HCT116 (cell line): ENCODE measurements around the gene LINGO3. TPM values are rescaled to one million over a fixed set of nuclear protein-coding genes. Genes with fewer than 3 reads are reported as not detected.

Experiments
- ATAC-seq: fragments of 200-7000 bp; cut with Tn5 transposase; 2 replicates; pipeline ENCODE4 v1.9.1; 2020; ENCODE audit warnings: mild to moderate bottlenecking, moderate library complexity
- BruUV-seq: library from RNA; stranded (reverse); fragments of 400-500 nt; replicated peaks from 2 replicates; lab custom pipeline; 2021; lab: Mats Ljungman, UMichigan
- CTCF ChIA-PET: fragments of 300-600 bp; sonication (Branson Sonifier 250); formaldehyde crosslinking; loops from one replicate; lab custom pipeline; 2021; ENCODE audit warnings: antibody characterized with exemption; lab: Charles Lee
- POLR2A ChIA-PET: fragments of 300-600, 350-600 bp; sonication (Branson Sonifier 250); formaldehyde crosslinking; loops from one replicate; lab custom pipeline; 2021; ENCODE audit warnings: antibody characterized with exemption; lab: Charles Lee
- RAD21 ChIA-PET, 2 experiments: fragments of 300-600 bp; sonication (Branson Sonifier 250); formaldehyde crosslinking; loops; one replicate each; lab custom pipeline; 2023; ENCODE audit warnings: low total read pairs in 2 of 2; ENCODE audit not compliant: uncharacterized antibody in 2 of 2, unreplicated experiment in 2 of 2, low non-redundant PET in 1 of 2; lab: Charles Lee
- DNase-seq: peaks from one replicate; pipeline ENCODE4 v3.0.0-alpha.2; 2010; ENCODE audit warnings: low read depth, low spot score
- H2AFZ ChIP-seq: fragments of 200-600 bp; shearing (Covaris generic), sonication (generic); 2 replicates; pipeline ENCODE4 v1.6.1; 2017; ENCODE audit warnings: low read depth, mixed run types, mixed read lengths, antibody characterized with exemption, low read length; ENCODE audit not compliant: poor library complexity, severe bottlenecking
- H3K27ac ChIP-seq: 2 replicates; pipeline ENCODE4 v1.5.1; 2012; ENCODE audit warnings: low read depth, low read length
- H3K27me3 ChIP-seq: fragments of 200-600 bp; sonication (generic); 2 replicates; pipeline ENCODE4 v1.6.1; 2016; ENCODE audit warnings: mixed run types, low read length, mixed read lengths; ENCODE audit not compliant: insufficient read depth
- H3K36me3 ChIP-seq, 2 experiments: fragments of 200-500 bp in 1 of 2; fragments of 200-600 bp in 1 of 2; sonication (Bioruptor generic) in 1 of 2; sonication (generic) in 1 of 2; 2 replicates each; pipeline versions ENCODE4 v1.5.1 to v1.6.1; 2014 to 2016; ENCODE audit warnings: low read length in 2 of 2, inconsistent platforms in 1 of 2, mixed read lengths in 1 of 2, mixed run types in 1 of 2; ENCODE audit not compliant: insufficient read depth in 2 of 2, control insufficient read depth in 1 of 2
- H3K4me1 ChIP-seq, 2 experiments: fragments of 200-600 bp in 1 of 2; sonication (generic) in 1 of 2; 2 replicates each; pipeline versions ENCODE4 v1.5.1 to v1.6.1; 2012 to 2017; ENCODE audit warnings: low read length in 2 of 2, inconsistent platforms in 1 of 2, mild to moderate bottlenecking in 1 of 2, mixed read lengths in 1 of 2, mixed run types in 1 of 2, moderate library complexity in 1 of 2; ENCODE audit not compliant: insufficient read depth in 2 of 2, control insufficient read depth in 1 of 2
- H3K4me2 ChIP-seq: fragments of 200-600 bp; sonication (generic); 2 replicates; pipeline ENCODE4 v1.6.1; 2017; ENCODE audit warnings: mixed run types, low read length, mixed read lengths
- H3K4me3 ChIP-seq, 2 experiments: fragments of 200-600 bp in 1 of 2; sonication (generic) in 1 of 2; replicated peaks in 1 of 2; 2 replicates each; pipeline ENCODE4 v1.5.1; 2011 to 2016; ENCODE audit warnings: low read length in 2 of 2, control low read depth in 1 of 2, low read depth in 1 of 2, mild to moderate bottlenecking in 1 of 2, mixed read lengths in 1 of 2, mixed run types in 1 of 2
- H3K79me2 ChIP-seq: fragments of 200-600 bp; sonication (generic); 2 replicates; pipeline ENCODE4 v1.6.1; 2017; ENCODE audit warnings: mild to moderate bottlenecking, mixed run types, low read length, moderate library complexity, mixed read lengths; ENCODE audit not compliant: insufficient read depth
- H3K9ac ChIP-seq: fragments of 200-600 bp; sonication (generic); 2 replicates; pipeline ENCODE4 v1.6.1; 2016; ENCODE audit warnings: low read length, mixed read lengths
- H3K9me2 ChIP-seq: fragments of 200-600 bp; sonication (generic), shearing (Covaris generic); 2 replicates; pipeline ENCODE4 v1.6.1; 2017; ENCODE audit warnings: mixed run types, mild to moderate bottlenecking, moderate library complexity; ENCODE audit not compliant: insufficient read depth
- H3K9me3 ChIP-seq, 2 experiments: fragments of 200-500 bp in 1 of 2; fragments of 200-600 bp in 1 of 2; sonication (Bioruptor generic) in 1 of 2; sonication (generic) in 1 of 2; 2 replicates each; pipeline ENCODE4 v1.6.1; 2014 to 2017; ENCODE audit warnings: low read length in 2 of 2, mixed read lengths in 2 of 2, inconsistent platforms in 1 of 2, low read depth in 1 of 2, mild to moderate bottlenecking in 1 of 2, mixed run types in 1 of 2, moderate library complexity in 1 of 2; ENCODE audit not compliant: control insufficient read depth in 1 of 2, insufficient read depth in 1 of 2
- H4K20me1 ChIP-seq: fragments of 200-600 bp; sonication (generic), shearing (Covaris generic); 2 replicates; pipeline ENCODE4 v1.6.1; 2017; ENCODE audit warnings: mixed run types, mild to moderate bottlenecking, moderate library complexity; ENCODE audit not compliant: insufficient read depth
- CEBPB ChIP-seq: IDR thresholded peaks from 2 replicates; pipeline ENCODE4 v1.6.1; 2012; ENCODE audit warnings: low read depth
- EGR1 ChIP-seq: IDR thresholded peaks from 2 replicates; pipeline ENCODE4 v1.6.1; 2012; ENCODE audit warnings: low read depth
- ELF1 ChIP-seq: IDR thresholded peaks from 2 replicates; pipeline ENCODE4 v1.6.1; 2012; ENCODE audit warnings: low read depth, borderline replicate concordance
- EZH2 ChIP-seq: fragments of 200-600 bp; sonication (generic); IDR thresholded peaks from 2 replicates; pipeline ENCODE4 v1.6.1; 2017; ENCODE audit warnings: antibody characterized with exemption, mixed run types
- EZH2phosphoT487 ChIP-seq: fragments of 200-600 bp; IDR thresholded peaks from 2 replicates; pipeline ENCODE4 v1.6.1; 2018; ENCODE audit warnings: antibody characterized with exemption, borderline replicate concordance
- JUND ChIP-seq: IDR thresholded peaks from 2 replicates; pipeline ENCODE4 v1.6.1; 2012
- POLR2A ChIP-seq: IDR thresholded peaks from 2 replicates; pipeline ENCODE4 v1.7.0; 2011; ENCODE audit warnings: borderline replicate concordance; ENCODE audit not compliant: insufficient read depth, insufficient read length; ENCODE audit errors: extremely low read depth
- POLR2AphosphoS5 ChIP-seq: IDR thresholded peaks from 2 replicates; pipeline ENCODE4 v1.6.1; 2011; ENCODE audit warnings: mild to moderate bottlenecking, low read depth, low read length, moderate library complexity
- RAD21 ChIP-seq: IDR thresholded peaks from 2 replicates; pipeline ENCODE4 v1.6.1; 2012; ENCODE audit warnings: low read depth, mild to moderate bottlenecking
- SIN3A ChIP-seq: IDR thresholded peaks from 2 replicates; pipeline ENCODE4 v1.6.1; 2012; ENCODE audit warnings: low read depth
- SP1 ChIP-seq: IDR thresholded peaks from 2 replicates; pipeline ENCODE4 v1.6.1; 2012; ENCODE audit warnings: low read depth
- SRF ChIP-seq: IDR thresholded peaks from 2 replicates; pipeline ENCODE4 v1.6.1; 2012; ENCODE audit warnings: low read depth
- TCF7L2 ChIP-seq: IDR thresholded peaks from 2 replicates; pipeline ENCODE4 v1.7.0; 2011; ENCODE audit warnings: borderline replicate concordance, inconsistent platforms; ENCODE audit not compliant: insufficient read depth, insufficient read length; ENCODE audit errors: extremely low read depth
- ZFX ChIP-seq: fragments of 450-650 bp; IDR thresholded peaks from 2 replicates; pipeline ENCODE4 v1.6.1; 2017
- ZNF274 ChIP-seq: fragments of 200-500 bp; sonication (Bioruptor generic); IDR thresholded peaks from 2 replicates; pipeline ENCODE4 v1.6.1; 2014; ENCODE audit warnings: mild to moderate bottlenecking, low read depth, low read length, inconsistent platforms
- intact Hi-C: fragments of 100-400 bp; cut with micrococcal nuclease; formaldehyde crosslinking; loops from 2 replicates; pipeline ENCODE4 v1.10.0; 2022
- total RNA-seq: library from RNA; stranded (reverse); gene quantifications from one replicate; pipeline ENCODE4 v1.2.1, GENCODE V29; 2021; ENCODE audit not compliant: unreplicated experiment
- TF ChIP-seq, protein P1 (sequence below): IDR thresholded peaks from 2 replicates; pipeline ENCODE4 v1.6.1; 2011; ENCODE audit warnings: mild to moderate bottlenecking, low read length, moderate library complexity; ENCODE audit not compliant: insufficient replicate concordance; ENCODE audit errors: extremely low read depth
- TF ChIP-seq, protein P2 (sequence below): IDR thresholded peaks from 2 replicates; pipeline ENCODE4 v1.6.1; 2012; ENCODE audit warnings: low read depth
- TF ChIP-seq, protein P3 (sequence below), 3 experiments: fragments of 200-600 bp in 1 of 3; sonication (generic) in 1 of 3; IDR thresholded peaks in 2 of 3; conservative IDR thresholded peaks in 1 of 3; 2 replicates each; pipeline ENCODE4 v1.5.1; 2012 to 2017; ENCODE audit warnings: low read depth in 2 of 3, low read length in 2 of 3, antibody characterized with exemption in 1 of 3, borderline replicate concordance in 1 of 3, control low read depth in 1 of 3, mild to moderate bottlenecking in 1 of 3, mixed read lengths in 1 of 3, mixed run types in 1 of 3, moderate library complexity in 1 of 3; ENCODE audit not compliant: insufficient read depth in 1 of 3
- TF ChIP-seq, protein P4 (sequence below): IDR thresholded peaks from 2 replicates; pipeline ENCODE4 v1.6.1; 2012

The LINGO3 gene
- total RNA-seq, 1 experiment from 2014 or later = not detected

DNA sequence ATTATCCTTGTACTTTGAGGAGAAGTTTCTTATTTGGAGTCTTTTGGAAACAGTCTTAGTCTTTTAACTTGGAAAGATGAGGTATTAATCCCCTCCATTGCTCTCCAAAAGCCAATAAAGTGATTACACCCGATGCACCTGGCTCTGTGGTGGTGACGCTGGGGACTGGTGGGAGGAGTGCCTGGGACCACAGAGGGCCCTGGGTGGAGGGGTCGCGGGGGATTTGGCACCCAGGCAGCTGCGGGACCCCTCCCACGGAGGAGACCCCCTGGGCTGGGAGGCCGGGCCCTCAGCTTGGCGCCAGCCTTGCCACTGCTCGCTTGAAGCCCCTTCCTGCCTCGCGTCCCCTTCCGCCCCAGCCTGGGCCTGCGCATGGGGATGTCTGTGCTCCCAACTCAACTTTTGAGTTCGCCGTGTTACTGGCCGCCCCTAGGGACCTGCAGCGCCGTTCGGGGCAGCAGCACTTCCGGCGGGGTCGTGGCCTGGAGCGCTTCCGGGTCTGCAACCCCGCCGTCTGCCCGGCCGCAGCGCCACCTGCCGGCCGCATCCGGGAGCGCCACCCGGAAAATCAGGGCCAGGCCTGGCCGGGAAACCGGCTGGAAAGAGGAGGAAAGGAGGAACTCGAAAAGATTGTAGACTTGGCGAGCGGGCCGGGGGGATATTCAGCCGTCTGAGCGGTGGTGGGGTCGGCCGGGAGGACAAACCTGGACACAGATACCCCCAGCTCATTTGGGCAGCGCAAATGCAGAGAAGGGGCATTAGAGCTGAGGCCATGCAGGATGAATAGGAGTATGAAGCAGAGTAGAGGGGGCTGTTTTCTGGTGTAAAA is 34.4 kb downstream of the LINGO3 start:
- H3K9ac ChIP-seq = peak overlapping the region; percentile 52
- BruUV-seq = no TSS peak
- peaks cover 18% of the 10 kb centered on the region; the same call in 1 of the 2 replicates for H4K20me1 ChIP-seq
- peaks cover 51% of the 10 kb centered on the region for H3K79me2 ChIP-seq
- H3K4me1 ChIP-seq = peaks cover 11 to 57% of the 10 kb centered on the region in 2 experiments
- peak; percentile 52 for ATAC-seq
- H3K27ac ChIP-seq = peak overlapping the region; percentile 66
- peak; percentile 59 for DNase-seq
- ChIA-PET POLR2A (no interaction called here), RAD21 (no interaction called here), CTCF (interaction anchor here (1.3 to 1.9 kb wide), 2 partner anchors 118 to 338 kb away, joined by 3 to 10 read pairs; no protein-coding TSS in a partner anchor)
- H3K27me3 ChIP-seq = no peaks in the 10 kb centered on the region
- peaks cover 14 to 28% of the 10 kb centered on the region in 2 experiments; a peak in 2 of 4 replicates for H3K36me3 ChIP-seq
- no peaks in the 10 kb centered on the region for H3K9me2 ChIP-seq
- H3K4me3 ChIP-seq = peak overlapping the region; percentile 34 to 38
- peak overlapping the region; percentile 68 for H3K4me2 ChIP-seq
- H2AFZ ChIP-seq = no peak overlapping the region
- H3K9me3 ChIP-seq = no peaks in the 10 kb centered on the region
- intact Hi-C loops = loop anchor here (1.0 kb wide), 2 partner anchors 37 to 117 kb away; partner anchors contain the start of genes PLEKHJ1 and SF3A2
- TF ChIP-seq EZH2 (no peak), CEBPB (no peak), SRF (no peak), EZH2phosphoT487 (no peak), POLR2AphosphoS5 (peak; percentile 73), EGR1 (peak; percentile 52), ZFX (no peak), TCF7L2 (no peak), POLR2A (no peak), RAD21 (peak; percentile 74), SIN3A (peak; percentile 53; the same call in 1 of the 2 replicates), JUND (peak; percentile 40), SP1 (no peak), ELF1 (no peak; the same call in 1 of the 2 replicates), ZNF274 (no peak)
- TF ChIP-seq, protein P1, sequence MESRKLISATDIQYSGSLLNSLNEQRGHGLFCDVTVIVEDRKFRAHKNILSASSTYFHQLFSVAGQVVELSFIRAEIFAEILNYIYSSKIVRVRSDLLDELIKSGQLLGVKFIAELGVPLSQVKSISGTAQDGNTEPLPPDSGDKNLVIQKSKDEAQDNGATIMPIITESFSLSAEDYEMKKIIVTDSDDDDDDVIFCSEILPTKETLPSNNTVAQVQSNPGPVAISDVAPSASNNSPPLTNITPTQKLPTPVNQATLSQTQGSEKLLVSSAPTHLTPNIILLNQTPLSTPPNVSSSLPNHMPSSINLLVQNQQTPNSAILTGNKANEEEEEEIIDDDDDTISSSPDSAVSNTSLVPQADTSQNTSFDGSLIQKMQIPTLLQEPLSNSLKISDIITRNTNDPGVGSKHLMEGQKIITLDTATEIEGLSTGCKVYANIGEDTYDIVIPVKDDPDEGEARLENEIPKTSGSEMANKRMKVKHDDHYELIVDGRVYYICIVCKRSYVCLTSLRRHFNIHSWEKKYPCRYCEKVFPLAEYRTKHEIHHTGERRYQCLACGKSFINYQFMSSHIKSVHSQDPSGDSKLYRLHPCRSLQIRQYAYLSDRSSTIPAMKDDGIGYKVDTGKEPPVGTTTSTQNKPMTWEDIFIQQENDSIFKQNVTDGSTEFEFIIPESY = no peak
- TF ChIP-seq, protein P2, sequence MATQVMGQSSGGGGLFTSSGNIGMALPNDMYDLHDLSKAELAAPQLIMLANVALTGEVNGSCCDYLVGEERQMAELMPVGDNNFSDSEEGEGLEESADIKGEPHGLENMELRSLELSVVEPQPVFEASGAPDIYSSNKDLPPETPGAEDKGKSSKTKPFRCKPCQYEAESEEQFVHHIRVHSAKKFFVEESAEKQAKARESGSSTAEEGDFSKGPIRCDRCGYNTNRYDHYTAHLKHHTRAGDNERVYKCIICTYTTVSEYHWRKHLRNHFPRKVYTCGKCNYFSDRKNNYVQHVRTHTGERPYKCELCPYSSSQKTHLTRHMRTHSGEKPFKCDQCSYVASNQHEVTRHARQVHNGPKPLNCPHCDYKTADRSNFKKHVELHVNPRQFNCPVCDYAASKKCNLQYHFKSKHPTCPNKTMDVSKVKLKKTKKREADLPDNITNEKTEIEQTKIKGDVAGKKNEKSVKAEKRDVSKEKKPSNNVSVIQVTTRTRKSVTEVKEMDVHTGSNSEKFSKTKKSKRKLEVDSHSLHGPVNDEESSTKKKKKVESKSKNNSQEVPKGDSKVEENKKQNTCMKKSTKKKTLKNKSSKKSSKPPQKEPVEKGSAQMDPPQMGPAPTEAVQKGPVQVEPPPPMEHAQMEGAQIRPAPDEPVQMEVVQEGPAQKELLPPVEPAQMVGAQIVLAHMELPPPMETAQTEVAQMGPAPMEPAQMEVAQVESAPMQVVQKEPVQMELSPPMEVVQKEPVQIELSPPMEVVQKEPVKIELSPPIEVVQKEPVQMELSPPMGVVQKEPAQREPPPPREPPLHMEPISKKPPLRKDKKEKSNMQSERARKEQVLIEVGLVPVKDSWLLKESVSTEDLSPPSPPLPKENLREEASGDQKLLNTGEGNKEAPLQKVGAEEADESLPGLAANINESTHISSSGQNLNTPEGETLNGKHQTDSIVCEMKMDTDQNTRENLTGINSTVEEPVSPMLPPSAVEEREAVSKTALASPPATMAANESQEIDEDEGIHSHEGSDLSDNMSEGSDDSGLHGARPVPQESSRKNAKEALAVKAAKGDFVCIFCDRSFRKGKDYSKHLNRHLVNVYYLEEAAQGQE = no peak
- TF ChIP-seq, protein P3, sequence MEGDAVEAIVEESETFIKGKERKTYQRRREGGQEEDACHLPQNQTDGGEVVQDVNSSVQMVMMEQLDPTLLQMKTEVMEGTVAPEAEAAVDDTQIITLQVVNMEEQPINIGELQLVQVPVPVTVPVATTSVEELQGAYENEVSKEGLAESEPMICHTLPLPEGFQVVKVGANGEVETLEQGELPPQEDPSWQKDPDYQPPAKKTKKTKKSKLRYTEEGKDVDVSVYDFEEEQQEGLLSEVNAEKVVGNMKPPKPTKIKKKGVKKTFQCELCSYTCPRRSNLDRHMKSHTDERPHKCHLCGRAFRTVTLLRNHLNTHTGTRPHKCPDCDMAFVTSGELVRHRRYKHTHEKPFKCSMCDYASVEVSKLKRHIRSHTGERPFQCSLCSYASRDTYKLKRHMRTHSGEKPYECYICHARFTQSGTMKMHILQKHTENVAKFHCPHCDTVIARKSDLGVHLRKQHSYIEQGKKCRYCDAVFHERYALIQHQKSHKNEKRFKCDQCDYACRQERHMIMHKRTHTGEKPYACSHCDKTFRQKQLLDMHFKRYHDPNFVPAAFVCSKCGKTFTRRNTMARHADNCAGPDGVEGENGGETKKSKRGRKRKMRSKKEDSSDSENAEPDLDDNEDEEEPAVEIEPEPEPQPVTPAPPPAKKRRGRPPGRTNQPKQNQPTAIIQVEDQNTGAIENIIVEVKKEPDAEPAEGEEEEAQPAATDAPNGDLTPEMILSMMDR (IDR thresholded peaks at IDR 0.05 in 2 of 3, conservative IDR thresholded peaks at IDR 0.05 in 1 of 3; ENCODE audit: borderline replicate concordance in 1 of 3, insufficient read depth in 1 of 3, low read depth in 2 of 3, low read length in 2 of 3) = peak; percentile 88 to 94 (median 94)
- TF ChIP-seq, protein P4, sequence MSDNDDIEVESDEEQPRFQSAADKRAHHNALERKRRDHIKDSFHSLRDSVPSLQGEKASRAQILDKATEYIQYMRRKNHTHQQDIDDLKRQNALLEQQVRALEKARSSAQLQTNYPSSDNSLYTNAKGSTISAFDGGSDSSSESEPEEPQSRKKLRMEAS = peak; percentile 66; the same call in 1 of the 2 replicates
